HG03045 (cell line): Measurements from ENCODE around the gene PPP1R13B.

Experiments used
- ATAC-seq: cut with Tn5 transposase; IDR thresholded peaks from one replicate; pipeline ENCODE4 v1.9.1; 2021; ENCODE audit warnings: mild to moderate bottlenecking, moderate library complexity; ENCODE audit not compliant: unreplicated experiment

Gene PPP1R13B

DNA sequence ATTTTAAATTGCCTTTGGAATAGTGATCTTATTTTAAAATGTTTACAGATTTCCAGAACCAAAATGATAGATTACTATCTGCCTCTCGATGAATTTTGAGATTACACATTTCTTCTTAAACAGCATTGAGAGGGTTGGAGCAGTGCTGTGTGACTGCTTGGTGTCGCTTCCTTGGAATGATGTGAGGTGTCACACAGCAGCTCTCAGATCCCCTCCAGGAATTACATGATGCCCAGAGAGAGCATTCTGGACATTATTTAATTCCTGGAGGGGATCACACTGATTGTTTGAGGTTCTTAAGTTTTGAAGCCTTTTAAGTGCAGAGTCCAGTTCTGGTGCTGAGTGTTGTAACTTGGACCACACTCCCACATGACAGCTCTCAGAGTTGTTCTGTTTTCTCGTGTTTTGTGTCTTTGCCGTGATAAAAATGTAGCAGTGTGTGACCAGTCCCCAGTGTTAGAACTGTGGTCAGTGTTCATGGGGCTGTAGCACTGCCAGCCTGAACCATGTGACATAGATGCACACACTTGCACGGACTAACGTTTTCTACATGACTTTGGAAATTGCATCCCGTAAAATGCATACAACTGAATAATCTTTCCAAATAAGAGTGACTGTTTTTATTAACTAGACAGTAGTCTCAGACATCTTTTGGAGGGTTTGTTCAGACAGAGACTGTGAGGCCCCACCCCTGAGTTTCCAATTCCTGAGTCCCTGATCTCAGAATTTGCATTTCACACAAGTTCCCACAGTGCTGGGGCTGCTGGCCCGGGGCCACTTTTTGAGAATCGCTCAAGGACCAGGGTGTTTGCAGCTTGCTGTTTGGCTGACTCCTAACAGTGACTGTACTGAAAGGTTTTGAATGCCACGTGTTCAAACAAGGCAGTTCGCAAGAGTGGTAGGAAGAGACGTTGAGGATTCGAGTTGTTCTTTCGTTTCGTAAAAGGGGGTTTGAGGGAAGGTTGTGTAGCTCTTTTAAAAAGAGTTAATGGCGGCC is 158.2 kb downstream of the PPP1R13B start:
- no peak for ATAC-seq

DNA sequence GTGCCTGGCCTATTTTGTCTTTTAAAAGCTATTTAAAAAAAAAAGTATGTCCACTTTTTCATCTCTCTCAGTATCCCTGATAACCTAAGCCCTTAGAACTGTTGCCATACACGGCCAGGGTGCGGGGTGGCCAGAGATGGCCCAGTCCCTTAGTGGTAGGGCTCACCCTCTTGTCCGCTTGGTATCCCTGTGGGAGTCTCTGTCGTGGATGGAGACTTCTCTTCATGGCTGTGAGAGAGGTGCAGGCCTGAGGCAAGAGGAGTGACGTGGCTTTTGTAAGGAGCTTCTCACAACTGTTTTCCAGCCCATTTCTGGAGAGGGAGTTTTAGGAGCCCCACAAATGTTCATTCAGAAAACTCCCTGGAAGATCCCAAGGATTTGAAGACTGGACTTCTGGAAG is 158.9 kb downstream of the PPP1R13B start:
- ATAC-seq, result no peak

- no peak for ATAC-seq
Observed at GRCh38 chr14:103687712-103688111, 159.7 kb downstream of the PPP1R13B start.

- no peak for ATAC-seq
Observed at GRCh38 chr14:103686831-103687485, 160.4 kb downstream of the PPP1R13B start.

DNA sequence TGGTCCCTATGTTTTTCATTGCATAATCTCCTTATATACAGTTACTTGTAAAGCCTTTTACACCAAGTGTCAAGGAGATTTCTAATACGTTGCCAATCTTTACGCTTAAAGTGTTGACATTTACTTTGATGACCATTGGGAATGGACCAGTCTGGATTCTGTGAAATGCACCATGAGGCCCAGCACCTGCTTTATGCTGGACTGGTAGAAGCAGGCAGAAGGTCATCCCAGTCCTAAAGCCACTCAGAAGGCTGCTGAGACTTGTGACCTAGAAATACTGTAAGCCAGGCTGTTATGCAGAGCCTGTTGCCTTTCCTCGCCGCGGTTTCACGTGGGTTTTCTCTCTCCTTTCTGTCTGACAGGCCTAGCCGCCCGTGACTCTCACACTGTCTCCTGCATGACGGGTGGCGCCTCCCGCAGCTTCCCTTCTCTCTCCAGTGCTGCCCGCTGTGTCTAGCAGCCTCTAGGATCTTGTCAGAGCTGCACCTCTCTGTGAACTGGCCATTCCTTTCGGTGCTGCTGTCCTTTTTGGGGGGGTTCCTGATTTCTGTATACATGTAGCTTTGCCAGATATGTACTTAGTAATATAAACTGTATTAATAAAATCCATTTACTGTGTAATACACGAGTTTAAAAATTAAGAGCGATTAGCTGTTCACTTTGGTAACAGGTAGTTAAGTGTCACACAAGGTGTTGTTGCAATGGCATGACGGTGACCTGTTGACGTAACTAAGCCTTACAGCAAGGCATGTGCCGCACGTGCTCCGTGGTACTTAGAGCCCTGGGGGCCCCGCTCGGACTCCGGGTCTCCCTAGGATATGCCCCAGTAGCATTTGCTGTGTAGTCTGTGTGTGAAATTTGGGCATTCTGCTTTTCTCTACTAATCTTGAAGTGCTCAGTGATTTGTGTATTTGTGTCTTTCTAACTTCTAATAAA is 161.8 kb downstream of the PPP1R13B start:
- no peak for ATAC-seq

DNA sequence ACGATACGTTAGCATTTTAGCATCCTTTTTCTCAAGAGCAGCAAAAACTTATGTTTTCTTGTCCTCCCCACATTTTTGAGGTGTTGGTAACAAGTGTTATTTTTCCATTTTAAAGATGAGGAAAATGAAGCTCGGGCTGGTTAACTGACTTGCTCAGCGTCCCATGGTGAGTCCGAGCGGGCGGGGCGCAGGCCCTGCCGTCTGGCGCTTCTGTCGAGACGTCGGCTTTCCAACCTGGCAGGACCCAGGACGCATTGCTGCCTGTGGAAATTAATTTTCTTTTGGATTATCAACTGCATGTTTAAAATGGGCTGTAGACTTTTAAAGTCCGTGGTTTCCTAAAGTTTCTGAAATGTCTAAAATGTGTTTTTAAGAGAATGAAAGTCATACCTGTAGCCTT is 162.5 kb downstream of the PPP1R13B start:
- ATAC-seq, result no peak

DNA sequence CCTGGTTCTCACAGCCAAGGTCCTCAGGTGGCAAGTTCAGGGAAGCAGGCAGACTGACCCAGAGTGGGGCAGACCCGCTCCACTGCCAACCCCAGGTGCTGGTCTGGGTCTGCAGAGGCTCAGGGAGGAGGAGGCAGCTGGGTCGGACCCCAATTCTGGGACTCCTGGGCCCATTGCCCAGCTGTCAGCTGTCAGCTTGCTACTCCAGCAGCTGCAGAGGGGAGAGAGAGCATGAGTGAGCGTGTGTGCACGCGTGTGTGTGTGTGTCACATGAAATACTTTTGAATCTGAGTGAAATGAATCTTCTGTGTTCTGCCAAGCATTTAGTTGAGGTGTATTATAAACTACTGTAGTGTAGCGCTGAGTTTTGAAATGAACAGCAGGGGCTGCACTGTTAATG is 162.9 kb downstream of the PPP1R13B start:
- ATAC-seq, result no peak
